AG04449 (cell line): ENCODE data around the gene KIF5C.

ENCODE experiments used
- CTCF ChIA-PET: fragments of 350-600 bp; formaldehyde crosslinking; extraction: SDS; loops from one replicate; lab custom pipeline; 2021; ENCODE audit warnings: antibody characterized with exemption; lab: Yijun Ruan, JAX
- POLR2A ChIA-PET: fragments of 400-600, 350-600 bp; formaldehyde crosslinking; extraction: SDS; loops from one replicate; lab custom pipeline; 2020; ENCODE audit warnings: antibody characterized with exemption, inconsistent platforms; lab: Yijun Ruan, JAX
- DNase-seq: peaks from one replicate; pipeline ENCODE4 v3.0.0-alpha.2; 2010; ENCODE audit warnings: low read depth, low spot score
- H3K4me3 ChIP-seq: 2 replicates; pipeline ENCODE4 v1.5.1; 2011; ENCODE audit warnings: low read depth, mild to moderate bottlenecking, control low read depth, low read length
- TF ChIP-seq, protein P1 (sequence below): IDR thresholded peaks from one replicate; pipeline ENCODE4 v1.5.1; 2011; ENCODE audit warnings: mild to moderate bottlenecking, moderate library complexity, low read length, control low read depth, inconsistent platforms; ENCODE audit not compliant: insufficient read depth; ENCODE audit errors: missing control alignments

The KIF5C gene

DNA sequence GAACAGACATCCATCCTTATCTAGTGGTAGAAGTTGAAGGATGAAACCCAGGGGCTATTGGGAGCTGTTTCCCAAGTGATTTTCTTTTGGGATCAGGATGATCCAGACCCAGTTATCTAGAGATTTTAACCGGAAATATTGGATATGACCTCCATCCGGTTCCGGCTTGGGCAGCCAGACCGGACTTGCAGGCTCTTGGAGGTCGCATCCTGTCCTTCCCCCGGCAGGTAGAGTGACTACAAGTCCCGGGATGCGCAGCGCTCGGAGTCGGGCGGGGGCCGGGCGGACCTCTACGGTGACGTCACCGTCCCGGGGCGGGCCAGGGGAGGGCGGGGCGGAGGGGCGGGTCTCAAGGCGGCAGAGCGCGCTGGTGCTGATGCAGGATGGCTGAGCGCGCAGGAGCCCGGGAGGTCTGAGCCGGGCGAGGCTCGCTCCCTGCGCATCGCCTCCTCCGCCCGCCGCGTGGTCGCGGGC, at the start of gene KIF5C:
Gene KIF5C (plus strand): TSS at position 360 of the 474 bp plus-strand sequence. CDS start 391 bp downstream, outside the sequence.
- DNase-seq, result no peak
- ChIA-PET CTCF (no interaction called here), POLR2A (interaction anchor here (0.6 kb wide), 1 partner anchor 900 kb away, joined by 3 read pairs; no protein-coding TSS in a partner anchor)
- TF ChIP-seq, protein P1, sequence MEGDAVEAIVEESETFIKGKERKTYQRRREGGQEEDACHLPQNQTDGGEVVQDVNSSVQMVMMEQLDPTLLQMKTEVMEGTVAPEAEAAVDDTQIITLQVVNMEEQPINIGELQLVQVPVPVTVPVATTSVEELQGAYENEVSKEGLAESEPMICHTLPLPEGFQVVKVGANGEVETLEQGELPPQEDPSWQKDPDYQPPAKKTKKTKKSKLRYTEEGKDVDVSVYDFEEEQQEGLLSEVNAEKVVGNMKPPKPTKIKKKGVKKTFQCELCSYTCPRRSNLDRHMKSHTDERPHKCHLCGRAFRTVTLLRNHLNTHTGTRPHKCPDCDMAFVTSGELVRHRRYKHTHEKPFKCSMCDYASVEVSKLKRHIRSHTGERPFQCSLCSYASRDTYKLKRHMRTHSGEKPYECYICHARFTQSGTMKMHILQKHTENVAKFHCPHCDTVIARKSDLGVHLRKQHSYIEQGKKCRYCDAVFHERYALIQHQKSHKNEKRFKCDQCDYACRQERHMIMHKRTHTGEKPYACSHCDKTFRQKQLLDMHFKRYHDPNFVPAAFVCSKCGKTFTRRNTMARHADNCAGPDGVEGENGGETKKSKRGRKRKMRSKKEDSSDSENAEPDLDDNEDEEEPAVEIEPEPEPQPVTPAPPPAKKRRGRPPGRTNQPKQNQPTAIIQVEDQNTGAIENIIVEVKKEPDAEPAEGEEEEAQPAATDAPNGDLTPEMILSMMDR, result no peak
- H3K4me3 ChIP-seq, result peak within 1 kb of the TSS; percentile 43

DNA sequence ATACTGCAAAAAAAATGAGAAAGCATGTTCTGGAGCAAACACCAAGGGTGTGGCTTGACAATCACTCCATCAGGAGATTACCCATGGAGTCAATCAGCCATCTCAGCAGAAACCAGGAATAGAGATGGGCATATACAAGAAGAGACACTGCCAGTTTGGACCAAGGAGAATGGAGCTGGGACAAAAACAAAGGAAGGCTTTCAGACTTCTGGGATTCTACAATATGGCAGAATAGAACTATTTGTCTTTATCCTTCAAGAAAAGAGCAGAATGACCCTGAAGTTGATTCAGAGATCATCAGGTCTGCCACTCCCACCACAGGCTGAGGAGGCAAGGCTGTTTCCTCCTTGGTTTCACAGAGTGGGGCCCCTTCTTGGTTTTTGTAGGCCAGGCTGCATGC, 48.2 kb upstream of the KIF5C start:
- POLR2A ChIA-PET, result no interaction called here
- TF ChIP-seq, protein P1, result no peak
- CTCF ChIA-PET, result no interaction called here
- no peak for DNase-seq
- no peak overlapping the region for H3K4me3 ChIP-seq

DNA sequence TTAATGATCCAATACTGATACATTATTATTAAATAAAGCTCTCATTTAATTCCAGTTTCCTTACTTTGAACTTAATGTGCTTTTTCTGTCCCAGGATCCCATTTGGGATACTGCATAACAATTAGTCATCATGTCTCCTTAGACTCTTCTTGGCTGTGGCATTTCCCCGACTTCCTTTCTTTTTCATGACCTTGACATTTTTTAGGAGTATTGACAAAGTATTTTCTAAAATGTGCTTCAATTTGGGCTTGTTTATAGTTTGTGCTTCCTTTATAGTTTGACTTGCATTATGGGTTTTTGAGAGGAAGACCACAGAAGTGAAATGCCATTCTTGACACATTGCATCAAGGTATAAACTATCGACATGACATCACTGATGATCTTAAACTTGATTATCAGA, 46.1 kb upstream of the KIF5C start:
- TF ChIP-seq, protein P1, result no peak
- POLR2A ChIA-PET, result no interaction called here

DNA sequence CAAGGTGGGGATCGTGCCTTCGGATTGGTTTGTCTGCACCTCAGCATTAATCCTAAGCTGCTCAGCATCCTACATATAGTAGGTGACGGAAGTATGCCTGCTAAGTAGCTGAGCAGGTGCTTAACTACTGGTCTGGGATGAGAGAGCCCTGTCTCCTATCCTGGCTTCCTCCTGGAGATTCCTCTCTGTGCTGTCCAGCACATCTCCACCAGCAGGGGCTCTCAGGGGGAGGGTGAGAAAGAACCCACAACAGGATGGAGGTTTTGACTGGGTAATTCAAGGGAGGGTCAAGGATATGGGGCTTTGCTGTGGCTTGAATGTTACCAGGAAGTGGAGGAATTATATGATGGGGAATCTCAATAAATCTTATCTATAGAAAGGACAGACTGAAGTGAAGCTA, 45.4 kb upstream of the KIF5C start:
- TF ChIP-seq, protein P1, result no peak
- POLR2A ChIA-PET, result no interaction called here
- CTCF ChIA-PET, result interaction anchor here (1.3 kb wide), 1 partner anchor 16 kb away, joined by 3 read pairs; no protein-coding TSS in a partner anchor
- H3K4me3 ChIP-seq, result no peak overlapping the region
- no peak for DNase-seq

More for the DNA sequence above, 46.1 kb upstream of the KIF5C start:
- no peak overlapping the region for H3K4me3 ChIP-seq
- no peak for DNase-seq
- CTCF ChIA-PET, result interaction anchor here (1.3 kb wide), 1 partner anchor 16 kb away, joined by 3 read pairs; no protein-coding TSS in a partner anchor

DNA sequence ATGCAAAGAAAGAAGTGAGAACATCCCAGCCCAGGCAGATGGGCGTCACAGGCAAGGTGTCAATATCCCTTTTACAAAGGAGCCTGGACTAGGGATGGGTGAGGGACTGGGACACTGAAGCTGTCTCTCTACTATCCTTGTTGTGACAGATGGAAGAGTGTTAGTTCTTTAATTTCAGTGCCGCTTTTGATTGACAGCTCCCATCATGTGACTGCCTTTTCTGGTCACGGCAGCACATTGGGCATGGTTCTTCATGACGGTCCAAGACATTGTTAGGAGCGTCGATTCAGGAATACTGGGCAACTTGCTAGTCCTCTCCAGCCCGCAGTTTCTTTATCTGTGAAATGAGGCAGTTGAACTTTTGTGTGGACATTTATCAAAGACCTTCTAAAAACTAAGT, 42.4 kb upstream of the KIF5C start:
- CTCF ChIA-PET, result no interaction called here
- no peak overlapping the region for H3K4me3 ChIP-seq
- TF ChIP-seq, protein P1, result no peak
- POLR2A ChIA-PET, result no interaction called here
- no peak for DNase-seq

DNA sequence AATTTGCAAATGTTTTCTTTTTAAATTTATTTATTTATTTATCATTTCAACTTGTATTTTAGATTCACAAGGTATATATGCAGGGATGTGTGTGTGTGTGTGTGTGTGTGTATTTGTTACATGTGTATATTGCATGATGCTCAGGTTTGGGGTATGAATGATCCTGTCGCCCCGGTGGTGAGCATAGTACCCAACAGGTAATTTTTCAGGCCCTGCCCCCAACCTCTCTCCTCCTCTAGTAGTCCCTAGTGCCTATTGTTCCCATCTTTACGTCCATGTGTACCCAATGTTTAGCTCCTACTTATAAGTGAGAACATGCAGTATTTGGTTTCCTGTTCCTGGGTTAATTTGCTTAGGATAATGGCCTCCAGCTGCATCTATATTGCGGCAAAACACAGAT, 33.0 kb upstream of the KIF5C start:
- POLR2A ChIA-PET, result no interaction called here
- CTCF ChIA-PET, result no interaction called here
- H3K4me3 ChIP-seq, result no peak overlapping the region
- TF ChIP-seq, protein P1, result no peak
- no peak for DNase-seq
